Smooth muscle cell (in vitro differentiated cells): ENCODE data around the gene CD9. TPM values are rescaled to one million over a fixed set of nuclear protein-coding genes. Genes with fewer than 3 reads are reported as not detected.

ENCODE experiments used
- DNase-seq: peaks from one replicate; lab custom pipeline; 2025; ENCODE audit not compliant: unreplicated experiment; lab: John Stamatoyannopoulos, UW
- H2AFZ ChIP-seq: fragments of 200-600 bp; sonication (generic); 2 replicates; pipeline ENCODE4 v1.6.0; 2016; ENCODE audit warnings: antibody characterized with exemption, low read depth, mild to moderate bottlenecking
- H3F3A ChIP-seq: fragments of 200-600 bp; sonication (generic); 2 replicates; pipeline ENCODE4 v1.6.0; 2017; ENCODE audit warnings: antibody characterized with exemption, low read depth
- H3K27ac ChIP-seq: fragments of 200-600 bp; sonication (generic); 2 replicates; pipeline ENCODE4 v1.5.1; 2016; ENCODE audit warnings: low read depth, mild to moderate bottlenecking
- H3K27me3 ChIP-seq: fragments of 200-600 bp; sonication (generic); 2 replicates; pipeline ENCODE4 v1.6.1; 2016; ENCODE audit warnings: low read depth, mild to moderate bottlenecking
- H3K36me3 ChIP-seq: fragments of 200-600 bp; sonication (generic); 2 replicates; pipeline ENCODE4 v1.5.1; 2016; ENCODE audit warnings: low read depth
- H3K4me1 ChIP-seq: fragments of 200-600 bp; sonication (generic); 2 replicates; pipeline ENCODE4 v1.5.1; 2016; ENCODE audit warnings: low read depth
- H3K4me2 ChIP-seq: fragments of 200-600 bp; sonication (generic); 2 replicates; pipeline ENCODE4 v1.6.0; 2016; ENCODE audit warnings: mild to moderate bottlenecking
- H3K4me3 ChIP-seq: fragments of 200-600 bp; sonication (generic); 2 replicates; pipeline ENCODE4 v1.5.1; 2016; ENCODE audit warnings: mild to moderate bottlenecking
- H3K79me2 ChIP-seq: fragments of 200-600 bp; sonication (generic); 2 replicates; pipeline ENCODE4 v1.6.0; 2016; ENCODE audit warnings: low read depth, mild to moderate bottlenecking
- H3K9ac ChIP-seq: fragments of 200-600 bp; sonication (generic); 2 replicates; pipeline ENCODE4 v1.6.0; 2016; ENCODE audit warnings: low read depth
- H3K9me3 ChIP-seq: fragments of 200-600 bp; sonication (generic); replicated peaks from 2 replicates; pipeline ENCODE4 v1.5.1; 2016; ENCODE audit warnings: low read depth
- H4K20me1 ChIP-seq: fragments of 200-600 bp; sonication (generic); 2 replicates; pipeline ENCODE4 v1.6.0; 2016; ENCODE audit warnings: low read depth
- WGBS: methylation state at CpG from one replicate; pipeline ENCODE4 v1.1.7; 2016; ENCODE audit warnings: low lambda C conversion rate; 5-methylcytosine and 5-hydroxymethylcytosine counted together
- polyA plus RNA-seq: library from polyadenylated mRNA; unstranded; fragments of >200 nt; fragmentation: Nextera tagmentation; extraction: Ambion mirVana; gene quantifications from 2 replicates; pipeline ENCODE4 v1.2.1, GENCODE V29; 2016
- total RNA-seq: library from RNA; depleted of rRNA; stranded (reverse); fragments of >200 nt; gene quantifications from 2 replicates; pipeline ENCODE4 v1.2.3, GENCODE V29; 2014
- TF ChIP-seq, protein P1 (sequence below): fragments of 200-600 bp; sonication (generic); IDR thresholded peaks from 2 replicates; pipeline ENCODE4 v1.5.1; 2017; ENCODE audit warnings: borderline replicate concordance, mild to moderate bottlenecking, antibody characterized with exemption; ENCODE audit not compliant: insufficient read depth, poor library complexity, severe bottlenecking

CD9 gene
- total and polyA plus RNA-seq, 2 experiments from 2014 or later, result 144 to 207 TPM

- peak overlapping the region; percentile 62 for H3K9ac ChIP-seq
- no peaks in the 10 kb centered on the region for H3K27me3 ChIP-seq
- H3K36me3 ChIP-seq, result no peaks in the 10 kb centered on the region
- no peaks in the 10 kb centered on the region for H3K9me3 ChIP-seq
- no peak for DNase-seq
- peaks cover 25% of the 10 kb centered on the region for H3F3A ChIP-seq
- peak overlapping the region; percentile 96 for H3K27ac ChIP-seq
- peaks cover 30% of the 10 kb centered on the region for H3K4me1 ChIP-seq
- 63% methylated on average over 10 of the region's 10 CpGs for WGBS
- peaks cover 7% of the 10 kb centered on the region for H4K20me1 ChIP-seq
- no peak overlapping the region for H3K4me3 ChIP-seq
- no peak overlapping the region for H2AFZ ChIP-seq
- H3K79me2 ChIP-seq, result peaks cover 32% of the 10 kb centered on the region
- peak overlapping the region; percentile 60 for H3K4me2 ChIP-seq
- TF ChIP-seq, protein P1, sequence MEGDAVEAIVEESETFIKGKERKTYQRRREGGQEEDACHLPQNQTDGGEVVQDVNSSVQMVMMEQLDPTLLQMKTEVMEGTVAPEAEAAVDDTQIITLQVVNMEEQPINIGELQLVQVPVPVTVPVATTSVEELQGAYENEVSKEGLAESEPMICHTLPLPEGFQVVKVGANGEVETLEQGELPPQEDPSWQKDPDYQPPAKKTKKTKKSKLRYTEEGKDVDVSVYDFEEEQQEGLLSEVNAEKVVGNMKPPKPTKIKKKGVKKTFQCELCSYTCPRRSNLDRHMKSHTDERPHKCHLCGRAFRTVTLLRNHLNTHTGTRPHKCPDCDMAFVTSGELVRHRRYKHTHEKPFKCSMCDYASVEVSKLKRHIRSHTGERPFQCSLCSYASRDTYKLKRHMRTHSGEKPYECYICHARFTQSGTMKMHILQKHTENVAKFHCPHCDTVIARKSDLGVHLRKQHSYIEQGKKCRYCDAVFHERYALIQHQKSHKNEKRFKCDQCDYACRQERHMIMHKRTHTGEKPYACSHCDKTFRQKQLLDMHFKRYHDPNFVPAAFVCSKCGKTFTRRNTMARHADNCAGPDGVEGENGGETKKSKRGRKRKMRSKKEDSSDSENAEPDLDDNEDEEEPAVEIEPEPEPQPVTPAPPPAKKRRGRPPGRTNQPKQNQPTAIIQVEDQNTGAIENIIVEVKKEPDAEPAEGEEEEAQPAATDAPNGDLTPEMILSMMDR, result no peak
Observed at GRCh38 chr12:6226679-6227051, 26.5 kb downstream of the CD9 start.

- TF ChIP-seq, protein P1, result no peak
- DNase-seq, result no peak
- Histone ChIP-seq H3K9ac (peak overlapping the region; percentile 69), H3K79me2 (peaks cover 27% of the 10 kb centered on the region), H3K4me2 (peak overlapping the region; percentile 74), H2AFZ (no peak overlapping the region), H3K9me3 (no peaks in the 10 kb centered on the region), H3F3A (peaks cover 25% of the 10 kb centered on the region), H3K27ac (peak overlapping the region; percentile 96), H3K4me1 (peaks cover 32% of the 10 kb centered on the region), H3K27me3 (no peaks in the 10 kb centered on the region), H4K20me1 (no peaks in the 10 kb centered on the region), H3K36me3 (no peaks in the 10 kb centered on the region), H3K4me3 (no peak overlapping the region)
- 64% methylated on average over 9 of the region's 9 CpGs for WGBS
Observed at GRCh38 chr12:6228535-6229223, 28.5 kb downstream of the CD9 start.

- peak; percentile 63 for DNase-seq
- Histone ChIP-seq H3K27ac (peak overlapping the region; percentile 96), H3K9ac (peak overlapping the region; percentile 80), H3K9me3 (no peaks in the 10 kb centered on the region), H3K79me2 (peaks cover 18% of the 10 kb centered on the region), H3K36me3 (no peaks in the 10 kb centered on the region), H3K4me2 (peak overlapping the region; percentile 74), H3K27me3 (no peaks in the 10 kb centered on the region), H3F3A (peaks cover 25% of the 10 kb centered on the region), H4K20me1 (no peaks in the 10 kb centered on the region), H2AFZ (no peak overlapping the region), H3K4me1 (peaks cover 36% of the 10 kb centered on the region), H3K4me3 (peak overlapping the region; percentile 11)
- TF ChIP-seq, protein P1, result no peak
- 19% methylated on average over 24 of the region's 24 CpGs for WGBS
Observed at GRCh38 chr12:6229224-6230218, 29.3 kb downstream of the CD9 start.
